GM13976 (cell line): ENCODE measurements around the gene ACTL6B.

Source experiments
- DNase-seq: peaks from one replicate; pipeline ENCODE4 v3.0.0; 2012; ENCODE audit warnings: low spot score
- in situ Hi-C: fragments of 300-500 bp; cut with MboI; formaldehyde crosslinking; loops from one replicate; pipeline ENCODE4 v1.12.0; 2022; ENCODE audit warnings: low sequenced_read_pairs, mixed read lengths, inconsistent platforms; ENCODE audit not compliant: unreplicated experiment
- TF ChIP-seq, protein P1 (sequence below): IDR thresholded peaks from 2 replicates; pipeline ENCODE4 v1.5.1; 2012; ENCODE audit warnings: borderline replicate concordance, mild to moderate bottlenecking; ENCODE audit not compliant: insufficient read depth; ENCODE audit errors: extremely low read depth, missing control alignments, control extremely low read depth

ACTL6B gene

DNA sequence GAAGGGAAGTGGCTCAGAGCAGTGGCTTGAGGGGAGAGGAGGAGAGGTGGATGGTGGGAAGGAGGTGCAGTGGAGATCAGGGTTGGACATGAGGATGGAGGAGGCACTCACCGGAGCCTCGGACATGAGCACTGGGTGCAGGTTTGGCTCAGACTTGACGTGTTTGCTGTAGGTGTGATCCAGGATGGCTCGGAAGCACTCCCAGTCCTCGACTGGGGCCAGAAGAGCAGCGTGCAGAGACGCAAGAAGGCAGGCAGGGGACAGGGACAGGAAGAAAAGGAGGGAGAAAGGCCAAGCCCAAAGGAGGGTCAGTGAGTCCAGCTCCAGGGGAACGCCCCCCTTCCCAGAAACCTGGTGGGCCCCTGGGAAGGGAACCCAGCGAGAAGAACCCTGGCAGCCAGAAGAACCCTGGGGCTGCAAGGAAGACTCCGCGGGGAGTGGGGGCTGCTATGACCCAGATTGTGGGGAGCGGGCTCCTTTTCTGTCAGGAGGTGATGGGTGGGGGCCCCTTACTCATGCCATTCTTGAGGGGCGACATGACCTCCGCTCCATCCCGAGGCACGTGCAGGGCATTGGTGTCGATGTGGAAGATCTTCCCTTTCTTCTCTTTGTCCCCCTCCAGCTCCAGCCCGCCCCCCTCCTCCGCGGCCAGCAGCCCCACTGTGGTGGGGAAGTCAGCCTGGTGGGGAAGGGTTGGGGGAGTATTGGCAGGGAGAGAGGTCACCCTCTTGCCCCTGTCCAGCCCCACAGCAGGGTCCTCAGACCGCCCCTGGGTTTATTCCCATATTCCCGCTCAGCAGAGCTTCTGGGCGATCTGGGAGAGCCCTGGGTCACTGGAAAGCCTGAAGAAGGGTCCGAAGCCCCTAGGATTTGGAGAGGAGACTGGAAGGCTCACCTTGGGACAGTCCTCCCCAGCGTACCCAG is 1.1 kb downstream of the ACTL6B start:
- TF ChIP-seq, protein P1, sequence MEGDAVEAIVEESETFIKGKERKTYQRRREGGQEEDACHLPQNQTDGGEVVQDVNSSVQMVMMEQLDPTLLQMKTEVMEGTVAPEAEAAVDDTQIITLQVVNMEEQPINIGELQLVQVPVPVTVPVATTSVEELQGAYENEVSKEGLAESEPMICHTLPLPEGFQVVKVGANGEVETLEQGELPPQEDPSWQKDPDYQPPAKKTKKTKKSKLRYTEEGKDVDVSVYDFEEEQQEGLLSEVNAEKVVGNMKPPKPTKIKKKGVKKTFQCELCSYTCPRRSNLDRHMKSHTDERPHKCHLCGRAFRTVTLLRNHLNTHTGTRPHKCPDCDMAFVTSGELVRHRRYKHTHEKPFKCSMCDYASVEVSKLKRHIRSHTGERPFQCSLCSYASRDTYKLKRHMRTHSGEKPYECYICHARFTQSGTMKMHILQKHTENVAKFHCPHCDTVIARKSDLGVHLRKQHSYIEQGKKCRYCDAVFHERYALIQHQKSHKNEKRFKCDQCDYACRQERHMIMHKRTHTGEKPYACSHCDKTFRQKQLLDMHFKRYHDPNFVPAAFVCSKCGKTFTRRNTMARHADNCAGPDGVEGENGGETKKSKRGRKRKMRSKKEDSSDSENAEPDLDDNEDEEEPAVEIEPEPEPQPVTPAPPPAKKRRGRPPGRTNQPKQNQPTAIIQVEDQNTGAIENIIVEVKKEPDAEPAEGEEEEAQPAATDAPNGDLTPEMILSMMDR: no peak
- DNase-seq: peak; percentile 39
- in situ Hi-C loops: no loop called here

DNA sequence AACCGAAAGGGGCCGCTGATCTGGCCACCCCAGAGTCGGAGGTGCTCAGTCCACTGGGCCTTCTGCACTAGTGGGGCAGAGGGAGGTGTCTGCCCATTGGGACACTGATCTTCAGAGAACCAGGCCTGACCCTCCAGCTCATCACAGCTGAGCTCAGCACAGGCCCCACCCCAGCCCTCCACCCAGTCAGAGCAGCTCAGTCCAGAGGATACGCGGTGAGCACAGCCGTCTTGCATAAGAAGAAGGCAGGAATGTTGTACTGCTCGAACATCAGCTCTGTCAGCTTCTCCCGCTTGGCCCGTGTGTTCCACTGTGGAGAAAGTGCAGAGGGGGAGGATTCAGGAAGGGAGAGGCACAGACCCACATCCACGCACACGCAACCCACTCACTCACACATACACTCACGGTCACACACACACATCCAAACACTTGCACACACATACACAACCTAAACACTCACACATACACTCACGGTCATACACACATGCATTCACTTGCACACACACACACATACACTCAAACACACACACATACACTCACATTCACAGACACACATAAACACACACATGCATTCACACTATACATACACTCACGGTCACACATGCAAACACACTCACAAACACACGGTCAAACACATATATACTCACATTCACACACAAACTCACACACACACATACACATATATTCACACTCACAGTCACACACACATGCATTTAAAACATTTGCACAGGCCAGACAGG is 6.3 kb downstream of the ACTL6B start:
- TF ChIP-seq, protein P1: no peak
- DNase-seq: no peak
- in situ Hi-C loops: no loop called here

DNA sequence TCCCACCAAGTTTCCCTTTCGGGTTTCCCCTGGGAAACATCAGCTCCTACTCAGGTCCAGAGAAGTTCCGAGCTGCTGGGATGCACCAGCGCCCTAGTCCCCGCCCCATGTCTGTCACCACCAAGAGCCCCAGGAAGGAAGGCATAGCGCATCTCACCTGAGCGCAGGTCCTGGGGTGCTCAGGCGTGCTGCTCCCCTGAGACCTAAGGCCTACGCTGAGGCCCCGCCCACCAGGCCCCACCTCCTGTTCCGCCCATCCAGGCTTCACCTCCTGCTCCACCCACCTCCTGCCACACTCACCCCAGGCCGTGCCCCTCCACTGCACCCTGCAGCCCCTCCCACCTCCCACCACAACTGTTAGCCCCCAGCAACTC is 13.7 kb downstream of the ACTL6B start:
- TF ChIP-seq, protein P1: no peak
- in situ Hi-C loops: no loop called here
- peak; percentile 89 for DNase-seq

DNA sequence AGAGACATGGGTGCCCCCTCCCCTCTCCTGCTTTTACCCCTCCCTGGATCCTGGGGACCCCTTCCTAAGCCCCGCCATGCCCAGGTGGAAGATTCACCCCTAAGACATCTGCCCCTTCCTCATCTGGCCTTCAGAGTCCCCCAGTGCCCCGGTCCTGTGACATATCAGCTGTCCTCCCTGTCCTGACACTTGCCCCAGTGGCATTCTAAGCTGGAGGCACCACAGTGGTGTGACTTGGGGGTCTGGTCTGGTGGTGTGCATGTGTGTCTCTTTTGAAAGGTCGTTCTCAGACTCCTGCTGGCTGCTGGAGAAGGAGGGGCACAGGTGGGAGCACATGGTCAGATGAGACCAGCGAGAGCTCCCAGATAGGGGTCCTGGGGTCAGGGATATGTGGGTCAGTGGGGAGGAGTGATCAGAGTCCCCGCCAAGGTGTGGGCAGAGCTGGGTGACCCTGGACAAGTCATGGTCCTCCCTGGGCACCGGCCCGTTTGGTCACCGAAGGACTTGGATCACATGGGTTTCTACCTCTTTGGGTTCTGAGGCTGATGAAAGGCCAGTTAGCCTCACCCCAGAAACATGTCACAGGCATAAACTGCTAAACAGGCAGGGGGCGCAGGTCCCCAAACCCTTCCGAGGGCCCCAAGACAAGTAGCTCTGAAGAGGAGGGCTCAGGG is 14.3 kb downstream of the ACTL6B start:
- in situ Hi-C loops: no loop called here
- DNase-seq: peak; percentile 59
- TF ChIP-seq, protein P1: no peak

DNA sequence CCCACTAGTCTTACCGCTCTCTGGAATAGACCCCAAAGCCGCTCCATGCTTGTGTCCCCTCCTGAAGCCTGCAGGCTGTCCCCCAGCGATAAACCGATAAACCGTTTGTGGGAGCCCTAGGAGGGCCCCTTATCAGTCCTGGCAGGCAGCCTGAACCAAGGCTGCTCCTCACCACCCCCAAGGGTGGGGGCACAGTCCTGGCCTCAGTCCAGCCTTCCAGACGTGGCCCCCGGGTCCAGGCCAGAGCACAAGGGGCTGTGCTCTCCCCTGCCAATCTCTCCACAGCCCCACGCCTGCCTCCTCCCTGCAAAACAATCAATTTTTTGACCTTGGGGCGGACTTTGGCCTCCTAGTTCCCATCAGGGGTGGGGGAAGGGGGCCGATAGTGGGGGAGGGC is 14.8 kb downstream of the ACTL6B start, which contains the start of gene TFR2:
TFR2 (minus strand) TSS at position 90 of the 397 bp plus-strand sequence; CDS start at position 47, 43 bp downstream.
- DNase-seq: no peak
- in situ Hi-C loops: no loop called here
- TF ChIP-seq, protein P1: no peak

DNA sequence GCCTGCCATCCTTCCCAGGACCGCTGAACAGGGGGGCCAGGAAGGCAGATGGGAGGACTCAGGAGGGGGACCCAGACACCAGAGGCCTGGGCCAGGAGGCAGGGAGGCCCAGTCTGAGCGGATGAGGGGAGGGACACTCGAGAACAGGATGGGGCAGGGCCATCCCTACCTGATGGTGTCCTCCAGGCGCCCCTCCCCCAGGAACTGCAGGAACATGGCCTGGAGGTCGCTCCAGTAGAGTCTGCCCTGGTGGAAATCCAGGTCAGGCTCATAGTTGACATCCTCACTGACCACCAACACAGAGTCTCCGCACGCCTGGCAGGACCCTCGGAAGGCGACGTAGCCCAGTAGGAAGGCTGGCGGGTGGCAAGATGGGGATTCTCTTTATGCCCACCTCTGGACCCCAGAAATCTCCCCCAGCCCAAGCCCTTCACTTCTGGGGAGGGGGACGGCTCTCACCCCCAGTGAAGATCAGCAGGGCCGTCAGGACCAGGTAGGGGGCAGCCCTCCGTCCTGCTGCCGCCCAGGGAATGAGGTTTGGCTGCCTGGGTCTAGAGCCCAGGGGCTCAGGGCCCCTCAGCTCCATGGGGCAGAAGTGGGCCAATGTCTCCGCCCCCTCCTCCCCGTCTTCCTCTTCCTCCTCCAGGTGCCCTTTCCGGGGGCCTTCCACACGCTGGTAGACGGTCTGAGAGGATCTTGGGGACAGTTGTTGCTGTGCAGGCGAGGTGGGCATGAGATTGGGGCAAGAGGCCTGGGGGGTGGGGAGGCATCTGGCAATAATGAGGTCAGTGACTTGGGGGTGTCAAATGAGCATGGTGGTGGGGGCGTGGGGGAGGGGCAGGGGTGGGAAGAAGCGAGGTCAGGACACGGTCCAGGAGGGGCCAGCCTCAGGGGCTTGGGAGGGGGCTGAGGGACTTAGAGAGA is 15.5 kb downstream of the ACTL6B start:
- TF ChIP-seq, protein P1: no peak
- no peak for DNase-seq
- in situ Hi-C loops: no loop called here
